GM13977 (cell line): ENCODE results near the gene DCDC2C.

Experiments used
- DNase-seq: peaks from one replicate; pipeline ENCODE4 v3.0.0; 2012; ENCODE audit warnings: low spot score
- CTCF ChIP-seq: IDR thresholded peaks from 2 replicates; pipeline ENCODE4 v1.5.1; 2012; ENCODE audit warnings: mild to moderate bottlenecking, control low read depth; ENCODE audit not compliant: insufficient read depth; ENCODE audit errors: extremely low read depth, missing control alignments
- in situ Hi-C: fragments of 300-500 bp; cut with MboI; formaldehyde crosslinking; loops from one replicate; pipeline ENCODE4 v1.12.0; 2022; ENCODE audit warnings: low sequenced_read_pairs, low pct_unique_long_range_greater_than_20kb, mixed read lengths, inconsistent platforms; ENCODE audit not compliant: unreplicated experiment

DCDC2C gene

GRCh38 chr2:3762771-3763447, 59.5 kb downstream of the DCDC2C start:
- no peak for DNase-seq
- TF ChIP-seq CTCF, result no peak
- in situ Hi-C loops, result no loop called here

GRCh38 chr2:3766824-3767223, 63.4 kb downstream of the DCDC2C start:
- no peak for TF ChIP-seq CTCF
- no peak for DNase-seq
- in situ Hi-C loops, result no loop called here

- TF ChIP-seq CTCF, result no peak
- DNase-seq, result no peak
- in situ Hi-C loops, result no loop called here
Observed at GRCh38 chr2:3768960-3769765, 65.8 kb downstream of the DCDC2C start.

- TF ChIP-seq CTCF, result no peak
Observed at GRCh38 chr2:3769766-3770165, 66.4 kb downstream of the DCDC2C start.

GRCh38 chr2:3770724-3771415, 67.5 kb downstream of the DCDC2C start:
- DNase-seq, result no peak

More at GRCh38 chr2:3769766-3770165, 66.4 kb downstream of the DCDC2C start:
- in situ Hi-C loops, result no loop called here
- DNase-seq, result no peak

More at GRCh38 chr2:3770724-3771415, 67.5 kb downstream of the DCDC2C start:
- in situ Hi-C loops, result no loop called here
- TF ChIP-seq CTCF, result no peak
